SK-N-SH (cell line): Measurements from ENCODE around the gene RADIL. TPM values are rescaled to one million over a fixed set of nuclear protein-coding genes. Genes with fewer than 3 reads are reported as not detected.
A peak's percentile ranks its signal among the peaks of the same experiment; 100 is the strongest.

ENCODE experiments used
- CTCF ChIA-PET: fragments of 300-600, 350-600 bp; formaldehyde crosslinking; extraction: SDS; loops from one replicate; lab custom pipeline; 2021; lab: Yijun Ruan, JAX
- POLR2A ChIA-PET: fragments of 350-600 bp; sonication (Branson Sonifier 250); formaldehyde crosslinking; extraction: SDS; loops from one replicate; lab custom pipeline; 2020; ENCODE audit warnings: antibody characterized with exemption, inconsistent platforms; lab: Yijun Ruan, JAX
- DNase-seq: peaks from one replicate; pipeline ENCODE4 v3.0.0; 2012
- H2AFZ ChIP-seq: fragments of 200-600 bp; sonication (generic); 2 replicates; pipeline ENCODE4 v1.8.1; 2016; ENCODE audit warnings: antibody characterized with exemption, mild to moderate bottlenecking, low read depth
- H3F3A ChIP-seq: fragments of 200-600 bp; sonication (generic); replicated peaks from 2 replicates; pipeline ENCODE3; 2016; ENCODE audit warnings: antibody characterized with exemption, mild to moderate bottlenecking; ENCODE audit not compliant: insufficient read depth
- H3K27ac ChIP-seq, 2 experiments: fragments of 200-500 bp in 1 of 2; fragments of 200-600 bp in 1 of 2; sonication (Bioruptor generic) in 1 of 2; sonication (generic), shearing (Covaris generic) in 1 of 2; 2 replicates each; pipeline versions ENCODE4 v1.5.1 to v1.6.1; 2014 to 2016; ENCODE audit warnings: low read depth in 2 of 2, inconsistent platforms in 1 of 2, low read length in 1 of 2, mild to moderate bottlenecking in 1 of 2, mixed read lengths in 1 of 2
- H3K27me3 ChIP-seq: fragments of 200-600 bp; sonication (generic), shearing (Covaris generic); 2 replicates; pipeline ENCODE4 v1.6.1; 2016; ENCODE audit warnings: mixed run types; ENCODE audit not compliant: insufficient read depth
- H3K36me3 ChIP-seq, 2 experiments: fragments of 200-500 bp in 1 of 2; fragments of 200-600 bp in 1 of 2; sonication (Bioruptor generic) in 1 of 2; sonication (generic) in 1 of 2; replicated peaks in 1 of 2; 2 replicates each; pipeline versions ENCODE3 to v1.5.1; 2014 to 2016; ENCODE audit warnings: low read length in 1 of 2, mild to moderate bottlenecking in 1 of 2; ENCODE audit not compliant: insufficient read depth in 2 of 2, control insufficient read depth in 1 of 2
- H3K4me1 ChIP-seq, 2 experiments: fragments of 200-500 bp in 1 of 2; fragments of 200-600 bp in 1 of 2; sonication (Bioruptor generic) in 1 of 2; sonication (generic), shearing (Covaris generic) in 1 of 2; 2 replicates each; pipeline versions ENCODE4 v1.5.1 to v1.6.1; 2014 to 2016; ENCODE audit warnings: low read depth in 1 of 2, low read length in 1 of 2, mixed run types in 1 of 2; ENCODE audit not compliant: insufficient read depth in 2 of 2, control insufficient read depth in 1 of 2
- H3K4me2 ChIP-seq: fragments of 200-600 bp; sonication (generic), shearing (Covaris generic); 2 replicates; pipeline ENCODE4 v1.6.1; 2017; ENCODE audit warnings: mixed run types
- H3K4me3 ChIP-seq, 2 experiments: fragments of 200-500 bp in 1 of 2; fragments of 200-600 bp in 1 of 2; sonication (Bioruptor generic) in 1 of 2; sonication (generic), shearing (Covaris generic) in 1 of 2; 2 replicates each; pipeline versions ENCODE4 v1.5.1 to v1.8.1; 2014 to 2016; ENCODE audit warnings: low read depth in 2 of 2, inconsistent platforms in 1 of 2, low read length in 1 of 2, mild to moderate bottlenecking in 1 of 2, mixed read lengths in 1 of 2, moderate library complexity in 1 of 2
- H3K79me2 ChIP-seq: fragments of 200-600 bp; sonication (generic); 2 replicates; pipeline ENCODE4 v1.8.1; 2017; ENCODE audit warnings: mild to moderate bottlenecking; ENCODE audit not compliant: insufficient read depth
- H3K9ac ChIP-seq: fragments of 200-600 bp; sonication (generic); 2 replicates; pipeline ENCODE4 v1.6.1; 2017; ENCODE audit warnings: mixed run types
- H3K9me2 ChIP-seq: fragments of 200-600 bp; sonication (generic); 2 replicates; pipeline ENCODE4 v1.6.1; 2017; ENCODE audit warnings: mixed run types
- H3K9me3 ChIP-seq: fragments of 200-600 bp; sonication (generic); 2 replicates; pipeline ENCODE4 v1.6.1; 2017; ENCODE audit warnings: mixed run types, mild to moderate bottlenecking, moderate library complexity
- H4K20me1 ChIP-seq: fragments of 200-600 bp; sonication (generic); 2 replicates; pipeline ENCODE4 v1.6.1; 2017; ENCODE audit warnings: mild to moderate bottlenecking, mixed run types; ENCODE audit not compliant: insufficient read depth
- ELF1 ChIP-seq: IDR thresholded peaks from 2 replicates; pipeline ENCODE4 v1.4.0; 2012
- FOXJ3 ChIP-seq: sonication (generic); formaldehyde crosslinking; IDR thresholded peaks from 2 replicates; pipeline ENCODE4 v1.5.1; 2020; ENCODE audit warnings: mild to moderate bottlenecking, missing genetic modification reagents
- IRF3 ChIP-seq: fragments of 150-350 bp; IDR thresholded peaks from 2 replicates; pipeline ENCODE4 v1.6.1; 2016; ENCODE audit warnings: mild to moderate bottlenecking, low read depth, low read length
- JUND ChIP-seq: IDR thresholded peaks from 2 replicates; pipeline ENCODE4 v1.4.0; 2012
- MXI1 ChIP-seq: IDR thresholded peaks from 2 replicates; pipeline ENCODE4 v1.6.1; 2012; ENCODE audit warnings: mild to moderate bottlenecking, low read depth, low read length, improper control_type of control experiment
- NFIC ChIP-seq: IDR thresholded peaks from 2 replicates; pipeline ENCODE4 v1.4.0; 2012; ENCODE audit warnings: borderline replicate concordance
- PBX3 ChIP-seq: IDR thresholded peaks from 2 replicates; pipeline ENCODE4; 2012
- POLR2AphosphoS5 ChIP-seq: IDR thresholded peaks from 2 replicates; pipeline ENCODE4 v1.6.1; 2012; ENCODE audit warnings: low read depth, low read length
- REST ChIP-seq: IDR thresholded peaks from 2 replicates; pipeline ENCODE4 v1.6.1; 2012; ENCODE audit warnings: mild to moderate bottlenecking, low read depth, low read length, moderate library complexity
- TCF12 ChIP-seq: IDR thresholded peaks from 2 replicates; pipeline ENCODE4 v1.4.0; 2012
- USF1 ChIP-seq: IDR thresholded peaks from 2 replicates; pipeline ENCODE4 v1.4.0; 2012; ENCODE audit warnings: low read depth, borderline replicate concordance
- USF2 ChIP-seq: fragments of 150-350 bp; IDR thresholded peaks from 2 replicates; pipeline ENCODE4 v1.6.1; 2017; ENCODE audit warnings: antibody characterized with exemption, low read length, low read depth, borderline replicate concordance
- YY1 ChIP-seq: IDR thresholded peaks from 2 replicates; pipeline ENCODE4 v1.4.0; 2012; ENCODE audit warnings: low read depth, mild to moderate bottlenecking
- WGBS: methylation state at CpG from one replicate; pipeline ENCODE4 v1.1.6; 2017; ENCODE audit warnings: low lambda C conversion rate; 5-methylcytosine and 5-hydroxymethylcytosine counted together
- polyA plus RNA-seq, 3 experiments: library from polyadenylated mRNA; depleted of rRNA; stranded (reverse); fragments of >200 nt; gene quantifications; 2 replicates each; pipeline ENCODE4 v1.2.3, GENCODE V29; 2012

RADIL gene
- polyA plus RNA-seq, 1 of the 3 experiments (the other 2 are of a cell fraction), result 4.3 TPM

- no peak for DNase-seq
- H3K9ac ChIP-seq, result no peak overlapping the region
- no peaks in the 10 kb centered on the region for H3K4me1 ChIP-seq
- no peak overlapping the region for H3K27ac ChIP-seq
- no peaks in the 10 kb centered on the region for H3K27me3 ChIP-seq
- WGBS, result 96% methylated on average over 23 of the region's 25 CpGs
- H3K36me3 ChIP-seq, result peaks cover 21 to 57% of the 10 kb centered on the region in 2 experiments
- POLR2A ChIA-PET, result no interaction called here
- no peak overlapping the region for H3K4me2 ChIP-seq
- H3K9me2 ChIP-seq, result no peaks in the 10 kb centered on the region
- no peak overlapping the region for H2AFZ ChIP-seq
- TF ChIP-seq ELF1, result no peak
- no peak overlapping the region for H3K4me3 ChIP-seq
- no peaks in the 10 kb centered on the region for H3F3A ChIP-seq
- CTCF ChIA-PET, result interaction anchor here (1.0 to 5.2 kb wide), 8 partner anchors 9 to 294 kb away, joined by 4 to 31 read pairs (median 5); partner anchors contain the start of genes AP5Z1 and RADIL
- no peaks in the 10 kb centered on the region for H3K9me3 ChIP-seq
- no peaks in the 10 kb centered on the region for H3K79me2 ChIP-seq
- H4K20me1 ChIP-seq, result no peaks in the 10 kb centered on the region
Observed at GRCh38 chr7:4791101-4791737, 92.3 kb downstream of the RADIL start.

GRCh38 chr7:4790516-4790991, 93.0 kb downstream of the RADIL start:
- ChIA-PET POLR2A (no interaction called here), CTCF (interaction anchor here (2.8 to 5.2 kb wide), 3 partner anchors 14 to 295 kb away, joined by 10 to 31 read pairs (median 26); partner anchors contain the start of genes AP5Z1 and RADIL)
- H3K4me3 ChIP-seq, result no peak overlapping the region
- no peak overlapping the region for H3K4me2 ChIP-seq
- no peaks in the 10 kb centered on the region for H3K9me3 ChIP-seq
- no peaks in the 10 kb centered on the region for H3K27me3 ChIP-seq
- H3K27ac ChIP-seq, result no peak overlapping the region
- H3K4me1 ChIP-seq, result no peaks in the 10 kb centered on the region
- TF ChIP-seq POLR2AphosphoS5, result 0 out of 2 replicates have a peak, but pooled peaks have one; percentile 9
- TF ChIP-seq YY1, result no peak
- no peak for DNase-seq
- no peak overlapping the region for H2AFZ ChIP-seq
- no peaks in the 10 kb centered on the region for H3K9me2 ChIP-seq
- no peaks in the 10 kb centered on the region for H4K20me1 ChIP-seq
- WGBS, result 97% methylated on average over 14 of the region's 24 CpGs
- H3K36me3 ChIP-seq, result peaks cover 21 to 64% of the 10 kb centered on the region in 2 experiments
- H3F3A ChIP-seq, result no peaks in the 10 kb centered on the region
- no peaks in the 10 kb centered on the region for H3K79me2 ChIP-seq
- no peak overlapping the region for H3K9ac ChIP-seq

GRCh38 chr7:4790078-4790465, 93.4 kb downstream of the RADIL start:
- no peaks in the 10 kb centered on the region for H3K4me1 ChIP-seq
- H3K4me3 ChIP-seq, result no peak overlapping the region
- peaks cover 22 to 69% of the 10 kb centered on the region in 2 experiments for H3K36me3 ChIP-seq
- no peak overlapping the region for H3K27ac ChIP-seq
- no peak overlapping the region for H3K9ac ChIP-seq
- no peaks in the 10 kb centered on the region for H3K9me3 ChIP-seq
- H2AFZ ChIP-seq, result no peak overlapping the region
- H3K27me3 ChIP-seq, result no peaks in the 10 kb centered on the region
- no peaks in the 10 kb centered on the region for H3F3A ChIP-seq
- TF ChIP-seq IRF3 (no peak), USF1 (no peak), FOXJ3 (CRISPR knock-in tag) (no peak), TCF12 (no peak), MXI1 (no peak), PBX3 (no peak), JUND (no peak), REST (no peak), NFIC (no peak), USF2 (no peak)
- H3K4me2 ChIP-seq, result no peak overlapping the region
- H3K79me2 ChIP-seq, result no peaks in the 10 kb centered on the region
- DNase-seq, result no peak
- ChIA-PET POLR2A (interaction anchor here (1.6 kb wide), 1 partner anchor 8 kb away, joined by 6 read pairs; no protein-coding TSS in a partner anchor), CTCF (interaction anchor here (5.2 to 9.2 kb wide), 2 partner anchors 9 to 93 kb away, joined by 31 to 63 read pairs; partner anchors contain the start of gene RADIL)
- no peaks in the 10 kb centered on the region for H3K9me2 ChIP-seq
- no peaks in the 10 kb centered on the region for H4K20me1 ChIP-seq
- 95% methylated on average over 7 of the region's 9 CpGs for WGBS
